Spinal cord (tissue), 10 donors: ENCODE data around the gene NPRL2. TPM values are rescaled to one million over a fixed set of nuclear protein-coding genes. Genes with fewer than 3 reads are reported as not detected.

Source experiments
- DNase-seq, 6 donors: peaks; one replicate each; pipeline versions ENCODE4 v3.0.0 to v3.0.0-alpha.2; 2013 to 2015; ENCODE audit warnings: low spot score in 6 of 6, low read depth in 4 of 6
- H3K27ac ChIP-seq: one replicate; pipeline ENCODE4 v1.5.1; 2013; ENCODE audit warnings: low read depth, low read length, control low read depth
- H3K27me3 ChIP-seq: one replicate; pipeline ENCODE4 v1.6.1; 2013; ENCODE audit warnings: low read length; ENCODE audit not compliant: control insufficient read depth, insufficient read depth
- H3K36me3 ChIP-seq: one replicate; pipeline ENCODE4 v1.6.1; 2013; ENCODE audit warnings: low read length; ENCODE audit not compliant: control insufficient read depth, insufficient read depth
- H3K4me1 ChIP-seq: one replicate; pipeline ENCODE4 v1.6.1; 2013; ENCODE audit warnings: low read length; ENCODE audit not compliant: control insufficient read depth, insufficient read depth
- H3K4me3 ChIP-seq: one replicate; pipeline ENCODE4 v1.5.1; 2013; ENCODE audit warnings: low read depth, low read length, control low read depth
- H3K9me3 ChIP-seq: one replicate; pipeline ENCODE4 v1.6.1; 2013; ENCODE audit warnings: low read length; ENCODE audit not compliant: control insufficient read depth, insufficient read depth
- WGBS: methylation state at CpG from one replicate; pipeline ENCODE4 v1.1.5; 2013; ENCODE audit warnings: missing lambda C conversion rate; ENCODE audit not compliant: insufficient coverage; 5-methylcytosine and 5-hydroxymethylcytosine counted together
- polyA plus RNA-seq, 2 donors: library from polyadenylated mRNA; unstranded; fragments of 120-200 nt; gene quantifications; one replicate each; pipeline ENCODE4 v1.2.1, GENCODE V29; 2013; ENCODE audit not compliant: insufficient read length in 2 of 2
- total RNA-seq, 2 donors: library from RNA; depleted of rRNA in 1 of 2; stranded (reverse); fragments of 120-200 nt in 1 of 2; fragments of >200 nt in 1 of 2; gene quantifications; one replicate each; pipeline versions ENCODE4 v1.2.3 to v1.2.4, GENCODE V29; 2013 to 2014
- donor health status: healthy.

NPRL2 gene
- total and polyA plus RNA-seq, 4 donors = 22.6 to 43.8 (median 37.0) TPM

DNA sequence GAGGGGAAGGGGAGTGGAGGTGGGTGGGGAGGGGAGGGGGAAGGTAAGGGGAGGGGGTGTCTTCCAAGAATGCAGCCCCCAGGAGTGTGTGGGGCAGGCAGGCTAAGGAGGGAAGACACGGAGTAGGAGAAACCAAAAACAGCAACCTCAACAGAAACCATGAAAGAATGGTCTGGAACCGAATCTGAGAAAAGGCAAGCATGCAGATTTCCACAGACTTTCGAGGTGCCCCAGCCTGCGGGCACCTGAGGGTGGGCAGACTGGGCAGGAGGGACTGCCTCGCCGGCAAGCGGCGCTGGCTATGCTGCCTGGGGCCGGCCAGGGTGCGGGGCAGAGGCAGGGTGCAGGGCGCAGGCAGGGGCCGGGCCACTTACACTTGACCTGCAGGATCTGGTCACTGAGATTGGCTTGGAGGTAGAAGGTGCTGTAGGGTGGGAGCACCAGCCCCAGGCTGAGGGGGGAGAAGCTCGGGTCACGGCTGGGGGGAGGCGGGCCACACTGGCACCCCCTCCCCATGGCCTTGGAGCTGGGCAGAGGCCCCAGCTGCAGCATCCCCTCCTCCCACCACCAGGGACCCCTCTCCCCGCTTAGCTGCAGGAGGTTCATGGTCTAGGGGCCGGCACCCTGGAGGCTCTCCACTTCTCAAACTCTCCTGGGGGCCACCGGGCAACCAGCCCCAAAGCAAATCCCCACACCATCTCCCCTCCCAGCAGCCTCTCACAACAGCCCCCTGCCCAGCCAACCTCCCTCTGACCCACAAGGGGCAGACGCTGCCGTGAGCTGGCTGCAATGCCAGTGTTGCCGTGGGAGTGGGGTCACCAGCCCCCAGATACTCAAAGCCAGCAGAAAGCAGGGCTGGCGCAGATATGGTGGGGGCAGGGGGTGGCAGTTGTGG is 24.0 kb upstream of the NPRL2 start:
- 60% methylated on average over 18 of the region's 22 CpGs for WGBS
- Histone ChIP-seq H3K4me3 (no peak overlapping the region), H3K27me3 (no peaks in the 10 kb centered on the region), H3K4me1 (peaks cover 24% of the 10 kb centered on the region), H3K9me3 (no peaks in the 10 kb centered on the region), H3K27ac (no peak overlapping the region), H3K36me3 (peaks cover 60% of the 10 kb centered on the region)
- no peak for DNase-seq

DNA sequence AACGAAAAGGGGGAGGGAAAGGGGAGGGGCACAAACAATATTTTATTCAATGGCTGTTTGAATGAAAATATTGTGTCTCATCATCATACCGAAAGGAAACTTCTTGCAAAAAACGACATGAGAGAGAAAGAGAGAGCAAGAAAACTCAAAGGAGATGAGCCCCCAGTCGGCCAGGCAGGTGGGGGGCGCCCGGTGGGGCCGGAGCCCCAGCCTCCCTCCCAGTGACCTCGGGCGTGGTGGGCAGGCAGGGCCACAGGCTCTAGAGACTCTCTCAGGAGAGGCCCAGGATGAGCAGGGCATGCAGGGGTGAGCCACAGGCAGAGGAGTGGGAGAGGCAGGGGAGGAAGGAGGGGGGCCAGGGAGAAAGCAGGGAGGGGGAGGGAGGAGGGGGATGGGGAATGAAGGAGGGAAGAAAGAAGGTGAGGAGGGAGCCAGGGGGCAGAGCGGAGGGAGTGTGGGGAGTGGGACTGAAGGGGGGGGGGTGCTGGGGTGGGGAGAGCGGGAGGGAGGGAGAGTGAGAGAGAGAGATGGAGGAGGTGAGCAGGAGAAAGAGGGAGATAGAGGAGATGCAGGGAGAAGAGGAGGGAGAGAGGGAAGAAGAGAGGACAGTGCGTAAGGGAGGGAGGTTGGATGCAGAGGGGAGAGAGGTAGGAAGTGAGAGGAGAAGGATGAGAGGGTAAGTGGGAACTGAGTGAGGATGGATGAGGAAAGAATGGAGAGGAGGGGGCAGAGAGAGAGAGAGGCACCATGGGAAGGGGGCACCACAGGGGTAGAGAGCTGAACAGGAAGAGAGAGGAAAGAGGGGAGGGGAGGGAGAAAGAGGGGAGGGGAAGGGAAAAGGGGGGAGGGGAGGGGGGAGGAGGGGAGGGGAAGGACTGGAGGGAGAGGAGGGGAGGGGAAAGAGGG is 22.8 kb upstream of the NPRL2 start:
- peaks cover 52% of the 10 kb centered on the region for H3K36me3 ChIP-seq
- H3K4me1 ChIP-seq = peaks cover 21% of the 10 kb centered on the region
- no peaks in the 10 kb centered on the region for H3K27me3 ChIP-seq
- WGBS = 38% methylated on average over 10 of the region's 12 CpGs
- H3K9me3 ChIP-seq = no peaks in the 10 kb centered on the region
- no peak overlapping the region for H3K4me3 ChIP-seq
- H3K27ac ChIP-seq = no peak overlapping the region
- peak in 1 of 6 donors; percentile 55 for DNase-seq

GRCh38 chr3:50372349-50372748 is 21.8 kb upstream of the NPRL2 start:
- WGBS = 56% methylated on average over 8 of the region's 8 CpGs
- Histone ChIP-seq H3K4me3 (no peak overlapping the region), H3K9me3 (no peaks in the 10 kb centered on the region), H3K27me3 (no peaks in the 10 kb centered on the region), H3K4me1 (peaks cover 21% of the 10 kb centered on the region), H3K36me3 (peaks cover 47% of the 10 kb centered on the region), H3K27ac (no peak overlapping the region)
- DNase-seq = peak in 1 of 6 donors; percentile 59

DNA sequence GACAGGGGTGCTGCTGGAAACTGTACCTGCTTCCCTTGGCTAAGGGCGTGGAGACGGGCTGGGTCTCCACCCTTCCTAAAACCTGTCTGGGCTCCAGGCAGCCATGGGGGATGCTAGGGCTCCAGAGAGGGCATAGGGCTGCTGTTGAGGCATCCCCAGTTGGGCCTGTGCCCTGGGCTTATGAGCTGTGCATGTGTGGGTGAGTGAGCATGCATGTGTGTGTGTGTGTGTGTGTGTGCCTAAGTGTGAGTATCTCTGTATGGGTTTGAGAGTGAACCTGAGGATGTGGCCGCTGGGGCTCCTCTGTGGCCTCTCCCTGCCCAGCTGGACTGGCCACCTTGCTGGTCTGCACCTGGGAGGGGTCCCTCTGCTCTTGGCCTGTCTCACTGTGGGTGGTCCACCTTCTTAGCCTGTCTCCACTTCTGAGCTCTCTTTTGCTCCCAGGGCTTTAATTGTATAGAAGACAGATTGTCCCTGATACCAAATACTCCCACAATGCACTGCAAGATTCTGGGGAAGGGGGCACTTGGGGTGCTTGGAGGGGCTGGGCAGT is 20.6 kb upstream of the NPRL2 start:
- no peak overlapping the region for H3K27ac ChIP-seq
- no peaks in the 10 kb centered on the region for H3K27me3 ChIP-seq
- no peak for DNase-seq
- WGBS = 78% methylated on average over 3 of the region's 3 CpGs
- H3K36me3 ChIP-seq = peaks cover 56% of the 10 kb centered on the region
- H3K9me3 ChIP-seq = no peaks in the 10 kb centered on the region
- peaks cover 21% of the 10 kb centered on the region for H3K4me1 ChIP-seq
- no peak overlapping the region for H3K4me3 ChIP-seq

DNA sequence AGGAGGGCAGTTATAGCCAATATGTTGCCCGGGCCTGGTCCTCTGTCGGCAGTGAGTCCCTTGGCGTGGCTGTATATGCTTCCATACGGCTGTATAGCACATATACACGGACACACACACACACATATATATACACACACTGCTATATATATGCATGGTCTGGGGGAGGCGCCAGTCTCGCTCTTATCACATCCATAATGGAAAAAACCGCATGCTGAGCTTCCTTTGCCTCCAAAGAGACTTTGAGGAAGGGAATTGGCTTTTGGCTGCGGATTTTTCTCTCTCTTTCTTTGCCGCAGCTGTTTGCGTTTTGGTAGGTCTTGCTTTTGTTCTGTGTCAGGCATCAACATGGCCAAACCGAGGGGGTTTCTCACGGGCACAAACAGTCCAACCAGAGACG is 20.0 kb upstream of the NPRL2 start:
- DNase-seq = peak in 2 of 6 donors; percentile 81 to 92
- Histone ChIP-seq H3K4me1 (peaks cover 25% of the 10 kb centered on the region), H3K9me3 (no peaks in the 10 kb centered on the region), H3K27me3 (no peaks in the 10 kb centered on the region), H3K27ac (no peak overlapping the region), H3K4me3 (no peak overlapping the region), H3K36me3 (peaks cover 56% of the 10 kb centered on the region)
- WGBS = 53% methylated on average over 4 of the region's 14 CpGs

GRCh38 chr3:50369012-50369670 is 18.6 kb upstream of the NPRL2 start:
- Histone ChIP-seq H3K9me3 (no peaks in the 10 kb centered on the region), H3K4me1 (peaks cover 37% of the 10 kb centered on the region), H3K4me3 (no peak overlapping the region), H3K36me3 (peaks cover 53% of the 10 kb centered on the region), H3K27ac (no peak overlapping the region), H3K27me3 (no peaks in the 10 kb centered on the region)
- DNase-seq = no peak
- 77% methylated on average over 9 of the region's 9 CpGs for WGBS

GRCh38 chr3:50365842-50366220 is 15.3 kb upstream of the NPRL2 start:
- H3K27me3 ChIP-seq = no peaks in the 10 kb centered on the region
- no peaks in the 10 kb centered on the region for H3K9me3 ChIP-seq
- H3K4me1 ChIP-seq = peaks cover 21% of the 10 kb centered on the region
- 100% methylated on average over 2 of the region's 5 CpGs for WGBS
- no peak overlapping the region for H3K27ac ChIP-seq
- no peak for DNase-seq
- no peak overlapping the region for H3K4me3 ChIP-seq
- peaks cover 52% of the 10 kb centered on the region for H3K36me3 ChIP-seq

DNA sequence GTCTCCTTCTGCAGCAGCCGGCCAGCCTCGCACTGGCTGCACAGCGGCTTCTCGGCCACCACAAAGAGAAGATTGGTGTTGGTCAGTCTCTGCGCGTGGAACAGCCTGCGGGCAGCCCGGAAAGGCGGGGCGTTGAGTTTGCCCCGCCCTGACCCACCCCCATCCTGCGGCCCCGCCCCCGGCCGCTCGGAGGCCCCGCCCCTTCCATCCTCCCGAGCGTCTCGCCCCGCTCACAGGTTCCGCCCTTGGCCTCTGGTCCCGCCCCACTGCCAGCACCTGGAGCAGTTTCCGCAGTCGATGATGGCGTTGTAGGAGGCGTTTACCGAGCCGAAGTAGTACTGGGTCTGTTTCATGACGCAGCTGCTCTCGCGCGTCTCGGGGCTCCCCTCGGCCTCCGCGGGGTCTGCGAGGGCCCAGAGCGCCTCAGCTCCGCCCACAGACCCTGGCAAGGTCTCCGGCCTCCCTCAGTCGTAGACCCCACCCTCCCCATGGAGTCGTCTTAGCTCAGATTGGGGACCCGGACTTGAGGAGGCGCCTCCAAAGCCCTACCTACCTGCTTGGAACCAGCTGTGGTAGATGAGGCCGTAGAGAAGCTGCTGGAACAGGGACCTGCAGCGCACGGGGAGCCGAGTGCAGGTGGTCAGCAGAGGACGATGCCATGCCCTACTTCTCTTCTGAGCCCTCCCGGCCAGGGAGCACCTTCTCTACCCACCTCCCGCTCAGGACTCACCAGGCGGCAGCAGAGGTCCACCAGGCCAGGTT is 14.7 kb upstream of the NPRL2 start:
- H3K27me3 ChIP-seq = no peaks in the 10 kb centered on the region
- peaks cover 52% of the 10 kb centered on the region for H3K36me3 ChIP-seq
- H3K27ac ChIP-seq = no peak overlapping the region
- peak overlapping the region; percentile 58 for H3K4me3 ChIP-seq
- 7% methylated on average over 48 of the region's 53 CpGs for WGBS
- H3K9me3 ChIP-seq = no peaks in the 10 kb centered on the region
- peak in 3 of 6 donors; percentile 38 to 86 (median 80) for DNase-seq
- H3K4me1 ChIP-seq = peaks cover 19% of the 10 kb centered on the region
